Spleen (tissue), 11 donors: ENCODE results near the gene KRT85. TPM values are rescaled to one million over a fixed set of nuclear protein-coding genes. Genes with fewer than 3 reads are reported as not detected.
"Not testable (repeated sequence)": the region's sequence is repeated elsewhere in the genome, so short reads cannot be mapped to it uniquely, and the experiment has no call there.

Experiments
- DNase-seq: peaks from one replicate; pipeline ENCODE4 v3.0.0-alpha.2; 2020
- H3K27ac ChIP-seq, 8 donors: fragments of 200-600 bp; sonication (generic) in 7 of 8; 1 replicate in 4 of 8; 2 replicates in 4 of 8; pipeline versions ENCODE4 v1.5.0 to v1.8.0; 2016 to 2021; ENCODE audit warnings: inconsistent platforms in 4 of 8, mild to moderate bottlenecking in 4 of 8, moderate library complexity in 1 of 8
- H3K27me3 ChIP-seq, 7 donors: fragments of 200-600 bp; sonication (generic) in 6 of 7; replicated peaks in 1 of 7; 1 replicate in 4 of 7; 2 replicates in 3 of 7; pipeline versions ENCODE4 v1.5.0 to v1.8.0; 2016 to 2021; ENCODE audit warnings: inconsistent platforms in 3 of 7, mild to moderate bottlenecking in 1 of 7
- H3K36me3 ChIP-seq, 6 donors: fragments of 200-600 bp; sonication (generic) in 5 of 6; 1 replicate in 4 of 6; 2 replicates in 2 of 6; pipeline versions ENCODE4 v1.5.0 to v1.8.0; 2016 to 2021; ENCODE audit warnings: inconsistent platforms in 2 of 6
- H3K4me1 ChIP-seq, 6 donors: fragments of 200-600 bp; sonication (generic) in 5 of 6; 1 replicate in 3 of 6; 2 replicates in 3 of 6; pipeline versions ENCODE4 v1.5.0 to v1.8.0; 2016 to 2021; ENCODE audit warnings: inconsistent platforms in 3 of 6
- H3K4me3 ChIP-seq, 8 donors: fragments of 200-600 bp; sonication (generic) in 7 of 8; 1 replicate in 4 of 8; 2 replicates in 4 of 8; pipeline versions ENCODE4 v1.5.0 to v1.8.0; 2016 to 2021; ENCODE audit warnings: inconsistent platforms in 4 of 8, mild to moderate bottlenecking in 4 of 8, moderate library complexity in 2 of 8
- H3K9me3 ChIP-seq, 8 donors: fragments of 200-600 bp; sonication (generic) in 7 of 8; 1 replicate in 4 of 8; 2 replicates in 4 of 8; pipeline versions ENCODE4 v1.5.0 to v1.8.0; 2016 to 2021; ENCODE audit warnings: inconsistent platforms in 4 of 8
- POLR2A ChIP-seq, 3 donors: fragments of 450-650 bp; IDR thresholded peaks; one replicate each; pipeline ENCODE4 v1.5.1; 2017; ENCODE audit warnings: antibody characterized with exemption in 3 of 3, mild to moderate bottlenecking in 1 of 3
- POLR2AphosphoS5 ChIP-seq, 3 donors: sonication (generic); formaldehyde crosslinking; IDR thresholded peaks; one replicate each; pipeline ENCODE4 v1.5.1; 2017; ENCODE audit warnings: antibody characterized with exemption in 3 of 3
- WGBS, 5 donors: extraction: QIAGEN DNeasy Blood & Tissue Kit in 3 of 5; methylation state at CpG; one replicate each; pipeline versions ENCODE4 v1.1.5 to v1.1.7; 2013 to 2018; 5-methylcytosine and 5-hydroxymethylcytosine counted together
- intact Hi-C: fragments of 100-400 bp; cut with DNase I; formaldehyde crosslinking; loops from one replicate; pipeline ENCODE4 v1.15.0; 2023; ENCODE audit warnings: low total_unique reads
- polyA plus RNA-seq, 3 donors: library from polyadenylated mRNA; stranded (reverse); fragments of 200-250 nt; gene quantifications; one replicate each; pipeline ENCODE4 v1.2.1, GENCODE V29; 2013
- total RNA-seq, 7 donors: library from RNA; depleted of rRNA in 3 of 7; stranded (reverse); fragments of >200 nt in 3 of 7; fragmentation: NEBNext Ultra II Directional in 4 of 7; extraction: Animal tissue kit (Norgen Biotek cat#: 25700) in 4 of 7; gene quantifications; one replicate each; pipeline versions ENCODE4 v1.1.0 to v1.2.1, GENCODE V29; 2016 to 2021
- TF ChIP-seq, protein P1 (sequence below), 11 experiments: fragments of 200-600 bp in 7 of 11; fragments of 450-650 bp in 4 of 11; sonication (generic) in 4 of 11; IDR thresholded peaks in 8 of 11; conservative IDR thresholded peaks in 3 of 11; 1 replicate in 7 of 11; 2 replicates in 4 of 11; pipeline versions ENCODE4 v1.4.0 to v1.8.0; 2016 to 2021; ENCODE audit warnings: antibody characterized with exemption in 11 of 11, inconsistent platforms in 4 of 11, mild to moderate bottlenecking in 1 of 11
- donor health status: healthy with polysubstance abuse.
- donor health status: DM: no; HTN: no; CAD: no; lungs with moderate emphysema.
- donor health status: DM: no; HTN: no; CAD: no.
- donor health status: Bipolar disorder and iron deficiency.
- donor health status: healthy.
- donor health status: DM: no; HTN: no; CAD: no.
- donor health status: DM: yes; HTN: yes; CAD: no.

Gene KRT85
- total and polyA plus RNA-seq, 10 donors, result 0.52 TPM; not detected in 9

DNA sequence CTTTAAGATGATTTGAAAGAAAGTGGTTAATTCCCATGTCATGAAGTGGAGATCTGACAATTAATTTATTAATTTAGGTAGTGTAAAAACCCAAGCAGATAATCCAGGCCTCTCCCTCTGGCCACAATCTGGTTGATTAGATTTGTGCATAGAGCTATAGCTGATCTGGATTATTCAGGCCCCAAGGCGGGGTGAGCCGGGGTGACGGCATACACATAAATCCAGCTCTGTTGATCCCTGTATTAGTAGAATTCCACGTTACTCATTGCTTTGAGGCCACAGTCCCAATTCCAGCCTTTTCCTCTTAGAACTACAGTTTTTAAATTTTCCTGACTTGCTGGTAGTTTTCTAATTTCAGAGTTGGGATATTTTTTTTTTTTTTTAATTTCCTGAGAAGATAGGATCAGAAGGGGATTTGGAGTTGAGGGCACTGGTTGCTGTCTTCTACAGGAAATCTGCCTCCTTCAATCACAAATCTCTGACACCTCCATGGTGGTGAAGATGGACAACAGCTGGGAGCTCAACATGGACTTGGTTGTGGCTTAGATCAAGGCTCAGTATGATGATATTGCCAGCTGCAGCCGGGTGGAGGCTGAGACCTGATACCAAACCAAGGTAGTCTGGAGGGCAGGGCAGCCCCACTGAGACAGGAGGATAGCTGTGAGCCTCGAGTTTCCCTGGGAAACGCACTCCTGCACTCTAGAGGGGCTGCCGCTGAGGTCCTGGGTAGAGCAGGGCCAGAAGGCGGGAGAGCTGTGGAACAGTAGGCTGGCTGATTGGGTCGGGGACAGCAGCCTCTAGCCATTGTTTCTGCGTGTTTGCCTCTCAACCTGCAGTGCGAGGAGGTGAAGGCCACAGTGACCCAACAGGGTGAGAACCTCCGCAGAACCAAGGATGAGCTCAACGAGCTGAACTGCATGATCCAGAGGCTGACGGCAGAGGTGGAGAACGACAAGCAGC is 19.4 kb downstream of the KRT85 start:
- intact Hi-C loops, result no loop called here
- H3K4me1 ChIP-seq, result peaks cover 0 to 23% (median 8%) of the 10 kb centered on the region in 6 donors

DNA sequence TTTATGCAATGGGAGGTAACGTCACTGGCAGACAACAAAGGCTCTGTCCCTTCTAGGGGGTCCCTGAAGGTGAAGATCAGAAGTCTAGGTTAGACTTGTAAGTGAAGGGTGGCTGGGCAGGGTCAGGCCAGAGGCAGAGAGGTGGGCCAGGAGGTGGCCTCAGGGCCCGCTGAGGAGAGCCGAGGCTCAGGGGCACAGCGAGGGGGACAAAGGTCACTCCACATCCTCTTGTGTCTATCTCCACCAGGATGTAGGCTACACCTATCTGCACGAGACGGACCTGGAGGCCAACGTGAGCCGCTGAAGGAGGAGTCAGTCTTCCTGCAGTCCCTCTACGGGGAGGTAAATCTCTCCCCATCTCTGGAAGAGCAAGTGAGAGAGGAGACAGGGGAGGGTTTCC is 20.3 kb downstream of the KRT85 start:
- Histone ChIP-seq H3K27me3 (peaks cover 0 to 17% (median 0%) of the 10 kb centered on the region in 7 donors), H3K9me3 (peaks cover 0 to 11% (median 0%) of the 10 kb centered on the region in 8 donors), H3K4me1 (peaks cover 0 to 16% (median 7%) of the 10 kb centered on the region in 6 donors), H3K4me3 (no peak overlapping the region), H3K27ac (no peak overlapping the region), H3K36me3 (no peaks in the 10 kb centered on the region)
- peak; percentile 57 for DNase-seq
- 62 to 77% (median 72%) methylated on average over 9 of the region's 9 CpGs for WGBS, 5 donors
- intact Hi-C loops, result no loop called here
- no peak for TF ChIP-seq POLR2AphosphoS5 (IDR thresholded peaks at IDR 0.05)
- TF ChIP-seq, protein P1, sequence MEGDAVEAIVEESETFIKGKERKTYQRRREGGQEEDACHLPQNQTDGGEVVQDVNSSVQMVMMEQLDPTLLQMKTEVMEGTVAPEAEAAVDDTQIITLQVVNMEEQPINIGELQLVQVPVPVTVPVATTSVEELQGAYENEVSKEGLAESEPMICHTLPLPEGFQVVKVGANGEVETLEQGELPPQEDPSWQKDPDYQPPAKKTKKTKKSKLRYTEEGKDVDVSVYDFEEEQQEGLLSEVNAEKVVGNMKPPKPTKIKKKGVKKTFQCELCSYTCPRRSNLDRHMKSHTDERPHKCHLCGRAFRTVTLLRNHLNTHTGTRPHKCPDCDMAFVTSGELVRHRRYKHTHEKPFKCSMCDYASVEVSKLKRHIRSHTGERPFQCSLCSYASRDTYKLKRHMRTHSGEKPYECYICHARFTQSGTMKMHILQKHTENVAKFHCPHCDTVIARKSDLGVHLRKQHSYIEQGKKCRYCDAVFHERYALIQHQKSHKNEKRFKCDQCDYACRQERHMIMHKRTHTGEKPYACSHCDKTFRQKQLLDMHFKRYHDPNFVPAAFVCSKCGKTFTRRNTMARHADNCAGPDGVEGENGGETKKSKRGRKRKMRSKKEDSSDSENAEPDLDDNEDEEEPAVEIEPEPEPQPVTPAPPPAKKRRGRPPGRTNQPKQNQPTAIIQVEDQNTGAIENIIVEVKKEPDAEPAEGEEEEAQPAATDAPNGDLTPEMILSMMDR (IDR thresholded peaks at IDR 0.05 in 8 of 11, conservative IDR thresholded peaks at IDR 0.05 in 3 of 11), result no peak
- TF ChIP-seq POLR2A (IDR thresholded peaks at IDR 0.05), result no peak

More for the DNA sequence above, 19.4 kb downstream of the KRT85 start:
- no peaks in the 10 kb centered on the region for H3K36me3 ChIP-seq
- H3K4me3 ChIP-seq, result no peak overlapping the region
- peaks cover 0 to 25% (median 0%) of the 10 kb centered on the region in 7 donors for H3K27me3 ChIP-seq
- H3K9me3 ChIP-seq, result peaks cover 0 to 11% (median 0%) of the 10 kb centered on the region in 8 donors
- no peak overlapping the region for H3K27ac ChIP-seq
- no peak for TF ChIP-seq POLR2AphosphoS5 (IDR thresholded peaks at IDR 0.05)
- TF ChIP-seq POLR2A (IDR thresholded peaks at IDR 0.05), result no peak
- TF ChIP-seq, protein P1 (IDR thresholded peaks at IDR 0.05 in 8 of 11, conservative IDR thresholded peaks at IDR 0.05 in 3 of 11), result no peak
- peak; percentile 60 for DNase-seq
- WGBS, 5 donors, result 65 to 77% (median 76%) methylated on average over 14 to 16 of the region's 16 CpGs

DNA sequence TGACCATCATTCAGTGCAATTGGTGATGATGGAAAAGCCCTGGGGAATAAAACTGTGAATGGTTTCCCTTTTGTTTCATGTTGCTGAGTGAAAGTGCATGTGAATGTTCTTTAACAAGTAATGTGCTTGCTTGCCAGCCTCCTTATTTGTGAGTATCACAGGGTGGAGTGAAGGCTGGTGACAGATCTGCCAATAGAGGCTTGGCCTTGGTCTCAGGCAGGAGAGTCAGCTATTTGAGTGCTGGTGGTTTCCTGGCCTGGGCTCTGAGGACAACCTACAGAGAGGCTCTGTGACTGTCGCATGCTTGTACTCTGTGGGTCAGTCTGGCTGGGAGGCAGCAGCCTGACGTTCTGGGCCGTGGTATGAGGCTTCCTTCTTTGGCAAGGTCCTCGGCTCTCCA is 20.7 kb downstream of the KRT85 start:
- H3K36me3 ChIP-seq, result no peaks in the 10 kb centered on the region
- intact Hi-C loops, result no loop called here
- TF ChIP-seq, protein P1 (IDR thresholded peaks at IDR 0.05 in 8 of 11, conservative IDR thresholded peaks at IDR 0.05 in 3 of 11), result no peak
- TF ChIP-seq POLR2A (IDR thresholded peaks at IDR 0.05) (no peak), POLR2AphosphoS5 (IDR thresholded peaks at IDR 0.05) (no peak)
- no peak for DNase-seq
- H3K4me1 ChIP-seq, result peaks cover 0 to 12% (median 4%) of the 10 kb centered on the region in 6 donors
- H3K27me3 ChIP-seq, result peaks cover 0 to 17% (median 0%) of the 10 kb centered on the region in 7 donors
- H3K27ac ChIP-seq, result no peak overlapping the region
- peaks cover 0 to 11% (median 0%) of the 10 kb centered on the region in 8 donors for H3K9me3 ChIP-seq
- H3K4me3 ChIP-seq, result no peak overlapping the region
- WGBS, 5 donors, result 15 to 49% (median 29%) methylated on average over 4 of the region's 4 CpGs

DNA sequence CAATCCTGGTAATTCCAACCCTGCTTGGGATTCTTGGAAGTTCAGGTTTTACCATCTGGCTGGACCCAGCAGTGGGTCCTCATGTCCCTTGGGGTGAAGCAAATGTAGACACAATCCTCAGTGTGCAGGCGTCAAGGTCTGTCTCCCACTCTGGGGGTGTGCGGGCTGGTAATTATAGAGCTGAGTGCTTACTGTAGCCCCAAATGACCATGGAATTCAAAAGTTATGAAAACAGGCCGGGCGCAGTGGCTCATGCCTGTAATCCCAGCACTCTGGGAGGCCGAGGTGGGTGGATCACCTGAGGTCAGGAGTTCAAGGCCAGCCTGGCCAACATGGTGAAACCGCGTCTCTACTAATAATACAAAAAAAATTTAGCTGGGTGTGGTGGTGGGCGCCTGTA is 22.2 kb downstream of the KRT85 start:
- Histone ChIP-seq H3K27me3 (peaks cover 0 to 10% (median 0%) of the 10 kb centered on the region in 7 donors), H3K9me3 (peaks cover 0 to 11% (median 0%) of the 10 kb centered on the region in 8 donors)
- H3K4me3 ChIP-seq, H3K36me3 ChIP-seq, H3K27ac ChIP-seq, H3K4me1 ChIP-seq, intact Hi-C loops: not testable (repeated sequence)
- WGBS, 5 donors, result 86 to 96% (median 90%) methylated on average over 8 of the region's 8 CpGs
- DNase-seq, result peak; percentile 30
